ENCODE results near the gene MAST3.
"Not testable (repeated sequence)": the region's sequence is repeated elsewhere in the genome, so short reads cannot be mapped to it uniquely, and the experiment has no call there.

The MAST3 gene

DNA sequence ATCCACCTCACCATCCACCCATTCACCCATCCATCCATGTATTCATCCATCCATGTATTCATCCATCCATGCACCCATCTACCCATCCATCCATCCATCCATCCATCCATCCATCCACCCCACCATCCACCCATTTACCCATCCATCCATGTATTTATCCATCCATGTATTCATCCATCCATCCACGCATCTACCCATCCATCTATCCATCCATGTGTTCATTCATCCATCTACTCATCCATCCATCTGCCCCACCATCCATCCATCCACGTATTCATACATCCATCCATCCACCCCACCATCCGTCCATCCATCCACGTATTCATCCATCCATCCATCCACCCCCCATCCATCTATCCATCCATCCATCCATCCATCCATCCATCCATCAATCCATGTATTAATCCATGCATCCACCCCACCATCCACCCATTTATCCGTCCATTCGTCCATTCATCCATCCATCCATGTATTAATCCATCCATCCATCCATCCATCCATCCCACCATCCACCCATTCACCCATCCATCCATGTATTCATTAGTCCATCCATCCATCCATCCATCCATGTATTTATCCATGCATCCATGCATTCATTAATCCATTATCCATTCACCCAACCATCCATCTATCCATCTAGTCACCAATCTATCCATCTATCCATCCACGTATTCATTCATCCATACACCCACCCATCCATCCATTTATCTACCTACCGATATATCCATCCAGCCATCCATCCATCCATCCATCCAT lies 13.5 kb upstream of the MAST3 start:
- no peaks in the 10 kb centered on the region for H3K9me3 ChIP-seq (ENCODE audit: control insufficient read depth, low read length)
- TF ChIP-seq, protein P1, sequence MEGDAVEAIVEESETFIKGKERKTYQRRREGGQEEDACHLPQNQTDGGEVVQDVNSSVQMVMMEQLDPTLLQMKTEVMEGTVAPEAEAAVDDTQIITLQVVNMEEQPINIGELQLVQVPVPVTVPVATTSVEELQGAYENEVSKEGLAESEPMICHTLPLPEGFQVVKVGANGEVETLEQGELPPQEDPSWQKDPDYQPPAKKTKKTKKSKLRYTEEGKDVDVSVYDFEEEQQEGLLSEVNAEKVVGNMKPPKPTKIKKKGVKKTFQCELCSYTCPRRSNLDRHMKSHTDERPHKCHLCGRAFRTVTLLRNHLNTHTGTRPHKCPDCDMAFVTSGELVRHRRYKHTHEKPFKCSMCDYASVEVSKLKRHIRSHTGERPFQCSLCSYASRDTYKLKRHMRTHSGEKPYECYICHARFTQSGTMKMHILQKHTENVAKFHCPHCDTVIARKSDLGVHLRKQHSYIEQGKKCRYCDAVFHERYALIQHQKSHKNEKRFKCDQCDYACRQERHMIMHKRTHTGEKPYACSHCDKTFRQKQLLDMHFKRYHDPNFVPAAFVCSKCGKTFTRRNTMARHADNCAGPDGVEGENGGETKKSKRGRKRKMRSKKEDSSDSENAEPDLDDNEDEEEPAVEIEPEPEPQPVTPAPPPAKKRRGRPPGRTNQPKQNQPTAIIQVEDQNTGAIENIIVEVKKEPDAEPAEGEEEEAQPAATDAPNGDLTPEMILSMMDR (IDR thresholded peaks at IDR 0.05): no peak
- H3K79me2 ChIP-seq: no peaks in the 10 kb centered on the region
- H3K36me3 ChIP-seq (ENCODE audit: control insufficient read depth, insufficient read depth, low read length): no peaks in the 10 kb centered on the region
- H3K4me3 ChIP-seq (ENCODE audit: low read depth, low read length): no peak overlapping the region
- H3K4me2 ChIP-seq (ENCODE audit: low read length): no peak overlapping the region
- no peak overlapping the region for H3K27ac ChIP-seq
- H2AFZ ChIP-seq: no peak overlapping the region
- H3K4me1 ChIP-seq: no peaks in the 10 kb centered on the region
- H3K9ac ChIP-seq: no peak overlapping the region
- H3K27me3 ChIP-seq (ENCODE audit: control insufficient read depth, insufficient read depth, low read length): no peaks in the 10 kb centered on the region

DNA sequence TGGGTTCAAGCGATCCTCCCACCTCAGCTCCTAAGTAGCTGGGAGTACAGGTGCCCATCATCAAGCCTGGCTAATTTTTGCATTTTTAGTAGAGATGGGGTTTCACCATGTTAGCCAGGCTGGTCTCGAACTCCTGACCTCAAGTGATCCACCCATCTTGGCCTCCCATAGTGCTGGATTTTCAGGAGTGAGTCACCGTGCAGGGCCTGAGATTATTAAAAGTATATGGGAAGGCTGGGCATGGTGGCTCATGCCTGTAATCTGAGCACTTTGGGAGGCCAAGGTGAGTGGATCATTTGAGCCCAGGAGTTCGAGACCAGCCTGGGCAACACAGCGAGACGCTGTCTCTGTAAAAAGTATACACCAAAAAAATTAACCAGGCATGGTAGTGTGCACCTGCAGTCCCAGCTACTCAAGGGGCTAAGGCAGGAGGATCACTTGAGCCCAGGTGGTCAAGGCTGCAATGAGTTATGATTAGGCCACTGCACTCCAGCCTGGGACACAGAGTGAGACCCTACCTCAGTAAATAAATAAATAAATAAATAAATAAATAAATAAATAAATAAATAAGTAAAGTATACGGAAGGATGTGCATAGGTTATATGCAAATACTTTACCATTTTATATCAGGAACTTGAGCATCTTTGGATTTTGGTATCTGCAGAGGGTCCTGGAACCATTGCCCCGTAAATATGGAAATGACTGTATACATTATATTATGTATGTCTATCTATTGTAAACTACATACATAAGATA lies 11.7 kb upstream of the MAST3 start:
- Histone ChIP-seq H3K79me2 (no peaks in the 10 kb centered on the region), H3K4me2 (ENCODE audit: low read length) (no peak overlapping the region), H3K9me3 (ENCODE audit: control insufficient read depth, low read length) (no peaks in the 10 kb centered on the region), H3K36me3 (ENCODE audit: control insufficient read depth, insufficient read depth, low read length) (no peaks in the 10 kb centered on the region), H3K4me3 (ENCODE audit: low read depth, low read length) (no peak overlapping the region), H3K27ac (no peak overlapping the region), H3K4me1 (no peaks in the 10 kb centered on the region), H2AFZ (no peak overlapping the region), H3K27me3 (ENCODE audit: control insufficient read depth, insufficient read depth, low read length) (no peaks in the 10 kb centered on the region), H3K9ac (no peak overlapping the region)
- TF ChIP-seq, protein P1 (IDR thresholded peaks at IDR 0.05): no peak

DNA sequence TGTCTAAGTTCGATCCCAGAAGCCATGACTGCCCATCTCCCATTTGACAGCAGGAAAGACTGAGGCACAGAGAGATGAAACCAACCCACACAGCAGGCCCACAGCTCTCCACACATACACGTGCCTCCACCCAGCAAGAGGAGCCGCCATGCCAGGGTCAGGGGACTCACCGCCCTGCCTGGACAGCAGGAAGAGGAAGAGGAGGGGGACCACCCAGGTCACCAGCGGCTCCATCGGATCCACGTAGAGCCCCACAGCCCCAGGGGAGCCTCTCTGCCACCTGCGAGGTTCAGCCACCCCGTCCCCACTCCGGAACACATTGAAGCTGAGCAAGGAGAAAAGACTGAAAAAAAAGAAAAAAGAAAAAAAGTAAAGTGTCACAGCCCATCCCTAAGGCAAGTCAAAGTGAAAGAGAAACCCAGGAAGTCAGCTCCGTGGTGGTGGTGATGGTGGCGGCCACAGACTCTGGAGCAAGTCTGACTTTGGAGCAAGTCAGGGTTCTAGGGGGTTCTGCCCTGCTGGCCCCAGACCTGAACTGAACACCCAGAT lies 10.9 kb upstream of the MAST3 start, which contains the start of gene IL12RB1:
Gene IL12RB1, minus strand, starts transcription at position 345 of the 549 bp plus-strand sequence. Its CDS starts 111 bp downstream, at position 234.
- Histone ChIP-seq H3K4me1 (no peaks in the 10 kb centered on the region), H3K27me3 (ENCODE audit: control insufficient read depth, insufficient read depth, low read length) (no peaks in the 10 kb centered on the region), H3K9ac (no peak within 1 kb of the TSS), H3K36me3 (ENCODE audit: control insufficient read depth, insufficient read depth, low read length) (no peaks in the 10 kb centered on the region), H3K9me3 (ENCODE audit: control insufficient read depth, low read length) (no peaks in the 10 kb centered on the region), H3K4me2 (ENCODE audit: low read length) (no peak within 1 kb of the TSS), H3K4me3 (ENCODE audit: low read depth, low read length) (no peak within 1 kb of the TSS), H3K79me2 (no peaks in the 10 kb centered on the region), H3K27ac (no peak within 1 kb of the TSS), H2AFZ (no peak within 1 kb of the TSS)
- TF ChIP-seq, protein P1 (IDR thresholded peaks at IDR 0.05): no peak

DNA sequence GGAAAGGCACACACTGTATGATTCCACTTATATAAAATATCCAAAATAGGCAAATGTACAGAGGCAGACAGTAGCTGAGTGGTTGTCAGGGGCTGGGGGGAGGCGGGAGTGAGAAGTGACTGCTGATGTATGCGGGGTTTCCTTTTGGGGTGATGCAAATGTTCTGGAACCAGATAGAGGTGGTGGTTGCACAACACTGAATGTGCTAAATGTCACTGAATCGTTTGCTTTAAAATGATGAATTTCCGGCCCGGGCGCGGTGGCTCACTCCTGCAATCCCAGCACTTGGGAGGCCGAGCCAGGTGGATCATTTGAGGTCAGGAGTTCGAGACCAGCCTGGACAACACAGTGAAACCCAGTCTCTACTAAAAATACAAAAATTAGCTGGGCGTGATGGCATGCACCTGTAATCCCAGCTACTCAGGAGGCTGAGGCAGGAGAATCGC lies 8.5 kb upstream of the MAST3 start:
- H3K4me3 ChIP-seq (ENCODE audit: low read depth, low read length); H3K27ac ChIP-seq; H3K4me1 ChIP-seq; H2AFZ ChIP-seq; H3K36me3 ChIP-seq (ENCODE audit: control insufficient read depth, insufficient read depth, low read length); H3K9me3 ChIP-seq (ENCODE audit: control insufficient read depth, low read length); H3K79me2 ChIP-seq; H3K27me3 ChIP-seq (ENCODE audit: control insufficient read depth, insufficient read depth, low read length); H3K4me2 ChIP-seq (ENCODE audit: low read length); H3K9ac ChIP-seq: not testable (repeated sequence)

DNA sequence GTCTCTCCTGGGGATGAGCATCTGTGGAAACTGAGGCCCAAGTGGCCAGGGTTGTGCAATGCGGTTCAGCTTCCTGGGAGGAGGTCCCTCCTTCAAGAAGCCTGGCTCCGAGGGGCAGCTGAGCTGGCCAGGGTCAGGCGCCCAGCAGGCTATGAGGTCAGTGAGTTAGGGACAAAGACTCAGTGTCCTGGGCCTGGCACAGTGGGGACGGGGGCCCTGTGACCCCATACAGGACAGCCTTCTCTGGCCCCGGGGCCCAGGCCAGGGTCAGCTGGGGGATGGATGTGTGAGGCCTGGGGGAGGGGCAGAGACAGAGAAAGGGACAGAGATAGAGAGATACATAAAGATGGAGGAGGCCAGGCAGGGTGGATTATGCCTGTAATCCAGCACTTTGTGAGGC lies 7.9 kb upstream of the MAST3 start:
- no peak overlapping the region for H3K9ac ChIP-seq
- H3K9me3 ChIP-seq (ENCODE audit: control insufficient read depth, low read length): no peaks in the 10 kb centered on the region
- no peak overlapping the region for H3K27ac ChIP-seq
- H2AFZ ChIP-seq: no peak overlapping the region
- TF ChIP-seq, protein P1 (IDR thresholded peaks at IDR 0.05): no peak
- H3K4me3 ChIP-seq (ENCODE audit: low read depth, low read length): no peak overlapping the region
- no peaks in the 10 kb centered on the region for H3K36me3 ChIP-seq (ENCODE audit: control insufficient read depth, insufficient read depth, low read length)
- H3K79me2 ChIP-seq: no peaks in the 10 kb centered on the region
- no peak overlapping the region for H3K4me2 ChIP-seq (ENCODE audit: low read length)
- H3K4me1 ChIP-seq: no peaks in the 10 kb centered on the region
- no peaks in the 10 kb centered on the region for H3K27me3 ChIP-seq (ENCODE audit: control insufficient read depth, insufficient read depth, low read length)

Measured in parathyroid adenoma (tissue), 2 donors.